K562 (cell line): Measurements from ENCODE around the gene HRG. TPM values are rescaled to one million over a fixed set of nuclear protein-coding genes. Genes with fewer than 3 reads are reported as not detected.

Source experiments
- ATAC-seq: fragments of 200-7000 bp; cut with Tn5 transposase; 3 replicates; pipeline ENCODE4 v1.9.1; 2020; ENCODE audit warnings: moderate library complexity
- BruUV-seq: library from RNA; stranded (reverse); fragments of 400-500 nt; replicated peaks from 2 replicates; lab custom pipeline; 2021; lab: Mats Ljungman, UMichigan
- CTCF ChIA-PET: fragments of 300-600 bp; formaldehyde crosslinking; extraction: SDS; loops from one replicate; lab custom pipeline; 2021; ENCODE audit warnings: low intra/inter-chr PET ratio; lab: Yijun Ruan, JAX
- POLR2A ChIA-PET: fragments of 300-600, 350-650 bp; sonication (Branson Sonifier 250); formaldehyde crosslinking; extraction: SDS; loops from one replicate; lab custom pipeline; 2021; ENCODE audit warnings: antibody characterized with exemption, inconsistent platforms; lab: Yijun Ruan, JAX
- DNase-seq, 4 experiments: peaks; one replicate each; pipeline versions ENCODE4 v3.0.0 to v3.0.0-alpha.2; 2011 to 2018; ENCODE audit warnings: low spot score in 3 of 4, mixed read lengths in 3 of 4; ENCODE audit errors: extremely low read depth in 1 of 4
- FAIRE-seq: peaks from 2 replicates; lab custom pipeline; 2011; peaks lifted over from hg19 to GRCh38; lab: Jason Lieb, UNC
- H2AFZ ChIP-seq: 2 replicates; pipeline ENCODE4 v1.6.0; 2011; ENCODE audit warnings: low read depth, low read length, control low read depth, inconsistent platforms
- H3K27ac ChIP-seq: fragments of 200-600 bp; 3 replicates; pipeline ENCODE4 v1.8.0; 2011; ENCODE audit warnings: low read depth, mild to moderate bottlenecking, control low read depth, inconsistent platforms, low read length, moderate library complexity, mixed read lengths; ENCODE audit errors: extremely low read depth
- H3K27me3 ChIP-seq, 2 experiments: fragments of 300-600 bp in 1 of 2; 2 replicates in 1 of 2; 3 replicates in 1 of 2; pipeline versions ENCODE4 v1.6.0 to v1.8.0; 2011; ENCODE audit warnings: inconsistent platforms in 2 of 2, low read length in 2 of 2, mild to moderate bottlenecking in 1 of 2, mixed read lengths in 1 of 2, moderate library complexity in 1 of 2; ENCODE audit not compliant: control insufficient read depth in 2 of 2, insufficient read depth in 2 of 2
- H3K36me3 ChIP-seq: fragments of 300-600 bp; 3 replicates; pipeline ENCODE4 v1.8.0; 2011; ENCODE audit warnings: mild to moderate bottlenecking, low read length, inconsistent platforms; ENCODE audit not compliant: control insufficient read depth, insufficient read depth
- H3K4me1 ChIP-seq, 2 experiments: fragments of 200-600 bp in 1 of 2; replicated peaks in 1 of 2; 2 replicates in 1 of 2; 3 replicates in 1 of 2; pipeline versions ENCODE4 v1.5.1 to v1.8.0; 2011; ENCODE audit warnings: inconsistent platforms in 2 of 2, low read length in 2 of 2, mild to moderate bottlenecking in 1 of 2, mixed read lengths in 1 of 2, moderate library complexity in 1 of 2; ENCODE audit not compliant: control insufficient read depth in 2 of 2, insufficient read depth in 2 of 2
- H3K4me2 ChIP-seq: 2 replicates; pipeline ENCODE4 v1.6.1; 2011; ENCODE audit warnings: low read length, control low read depth, inconsistent platforms, mixed read lengths; ENCODE audit not compliant: insufficient read depth
- H3K4me3 ChIP-seq: fragments of 200-600 bp; sonication (generic), shearing (Covaris generic); 2 replicates; pipeline ENCODE4 v1.5.1; 2016; ENCODE audit warnings: control low read depth, inconsistent platforms
- H3K79me2 ChIP-seq: fragments of 200-600 bp; 3 replicates; pipeline ENCODE4 v1.8.0; 2011; ENCODE audit warnings: low read length, inconsistent platforms; ENCODE audit not compliant: control insufficient read depth, insufficient read depth
- H3K9ac ChIP-seq, 2 experiments: 2 replicates each; pipeline versions ENCODE4 v1.6.0 to v1.6.1; 2011; ENCODE audit warnings: low read depth in 2 of 2, low read length in 2 of 2, control low read depth in 1 of 2, inconsistent platforms in 1 of 2, mild to moderate bottlenecking in 1 of 2, mixed read lengths in 1 of 2; ENCODE audit not compliant: insufficient read depth in 1 of 2
- H3K9me1 ChIP-seq: one replicate; pipeline ENCODE4 v1.6.0; 2011; ENCODE audit warnings: inconsistent platforms, mild to moderate bottlenecking, low read length, moderate library complexity; ENCODE audit not compliant: control insufficient read depth, insufficient read depth
- H3K9me3 ChIP-seq: replicated peaks from 2 replicates; pipeline ENCODE4 v1.5.1; 2011; ENCODE audit warnings: low read depth, low read length, inconsistent platforms; ENCODE audit not compliant: control insufficient read depth, insufficient read depth
- H4K20me1 ChIP-seq: replicated peaks from 2 replicates; pipeline ENCODE4 v1.6.1; 2011; ENCODE audit warnings: low read length, inconsistent platforms, mixed read lengths; ENCODE audit not compliant: control insufficient read depth, insufficient read depth
- BCL6 ChIP-seq: fragments of 250-450 bp; sonication (Bioruptor Pico); IDR thresholded peaks from 2 replicates; pipeline ENCODE4 v1.4.0; 2020
- ELF2 ChIP-seq: fragments of 250-450 bp; sonication (Bioruptor Pico); IDR thresholded peaks from 2 replicates; pipeline ENCODE4 v1.5.0; 2021; ENCODE audit warnings: mild to moderate bottlenecking
- ETV1 ChIP-seq: fragments of 450-650 bp; conservative IDR thresholded peaks from 2 replicates; pipeline ENCODE4 v1.6.1; 2016; ENCODE audit warnings: missing genetic modification characterization, control low read depth, low read depth, missing compliant biosample characterization
- GATAD2B ChIP-seq: fragments of 450-650 bp; IDR thresholded peaks from 2 replicates; pipeline ENCODE4 v1.6.1; 2017; ENCODE audit warnings: mild to moderate bottlenecking, borderline replicate concordance
- KDM4B ChIP-seq, 2 experiments: fragments of 450-650 bp in 1 of 2; sonication (generic) in 1 of 2; IDR thresholded peaks; 2 replicates each; pipeline ENCODE4 v1.6.1; 2016 to 2017; ENCODE audit warnings: borderline replicate concordance in 2 of 2, antibody characterized with exemption in 1 of 2, low read depth in 1 of 2, mild to moderate bottlenecking in 1 of 2
- LARP7 ChIP-seq: fragments of 450-650 bp; IDR thresholded peaks from 2 replicates; pipeline ENCODE4 v1.6.1; 2016
- MAFK ChIP-seq: IDR thresholded peaks from 2 replicates; pipeline ENCODE4 v1.6.1; 2011; ENCODE audit warnings: low read length, improper control_type of control experiment
- in situ Hi-C: fragments of 300-500 bp; cut with MboI; formaldehyde crosslinking; loops from 4 replicates; pipeline ENCODE4 v1.15.0; 2018; ENCODE audit warnings: inconsistent platforms, mixed read lengths
- intact Hi-C: fragments of 100-400 bp; cut with micrococcal nuclease; formaldehyde crosslinking; loops from 2 replicates; pipeline ENCODE4 v1.14.2; 2022
- polyA plus RNA-seq, 8 experiments: library from polyadenylated mRNA; depleted of rRNA in 4 of 8; stranded (reverse) in 5 of 8; unstranded in 3 of 8; fragments of >200 nt; fragmentation: Nextera tagmentation in 2 of 8; fragmentation: Illumina TruSeq in 1 of 8; extraction: Ambion mirVana in 2 of 8; extraction: Trizol in 1 of 8; gene quantifications; 2 replicates each; pipeline versions ENCODE4 v1.2.1 to v1.2.3, GENCODE V29; 2011 to 2014; ENCODE audit warnings: inconsistent platforms in 1 of 8, missing spikeins in 1 of 8
- total RNA-seq, 7 experiments: library from RNA; depleted of rRNA in 6 of 7; stranded (reverse); fragments of >200 nt in 6 of 7; fragmentation: Illumina TruSeq in 2 of 7; extraction: Trizol in 2 of 7; gene quantifications; 2 replicates each; pipeline versions ENCODE4 v1.2.1 to v1.2.3, GENCODE V29; 2011 to 2021; ENCODE audit warnings: low replicate concordance in 1 of 7
- TF ChIP-seq, protein P1 (sequence below): sonication (generic); IDR thresholded peaks from 2 replicates; pipeline ENCODE4 v1.6.1; 2016
- TF ChIP-seq, protein P2 (sequence below): fragments of 250-450 bp; sonication (Bioruptor Pico); IDR thresholded peaks from 2 replicates; pipeline ENCODE4 v1.8.0; 2022; ENCODE audit warnings: moderate library complexity, mild to moderate bottlenecking, inconsistent platforms
- TF ChIP-seq, protein P3 (sequence below): sonication (generic); formaldehyde crosslinking; IDR thresholded peaks from 2 replicates; pipeline ENCODE4 v1.8.0; 2022; ENCODE audit warnings: mild to moderate bottlenecking, missing genetic modification reagents
- TF ChIP-seq, protein P4 (sequence below): fragments of 250-450 bp; sonication (Bioruptor Pico); IDR thresholded peaks from 2 replicates; pipeline ENCODE4 v1.5.0; 2022; ENCODE audit warnings: mild to moderate bottlenecking
- TF ChIP-seq, protein P5 (sequence below): fragments of 450-650 bp; formaldehyde crosslinking; IDR thresholded peaks from 2 replicates; pipeline ENCODE4 v1.4.0; 2020; ENCODE audit warnings: mild to moderate bottlenecking

HRG gene
- total and polyA plus RNA-seq, 9 of the 15 experiments (the other 6 are each of a cell fraction or from before 2014, with no cell fraction given) = not detected

DNA sequence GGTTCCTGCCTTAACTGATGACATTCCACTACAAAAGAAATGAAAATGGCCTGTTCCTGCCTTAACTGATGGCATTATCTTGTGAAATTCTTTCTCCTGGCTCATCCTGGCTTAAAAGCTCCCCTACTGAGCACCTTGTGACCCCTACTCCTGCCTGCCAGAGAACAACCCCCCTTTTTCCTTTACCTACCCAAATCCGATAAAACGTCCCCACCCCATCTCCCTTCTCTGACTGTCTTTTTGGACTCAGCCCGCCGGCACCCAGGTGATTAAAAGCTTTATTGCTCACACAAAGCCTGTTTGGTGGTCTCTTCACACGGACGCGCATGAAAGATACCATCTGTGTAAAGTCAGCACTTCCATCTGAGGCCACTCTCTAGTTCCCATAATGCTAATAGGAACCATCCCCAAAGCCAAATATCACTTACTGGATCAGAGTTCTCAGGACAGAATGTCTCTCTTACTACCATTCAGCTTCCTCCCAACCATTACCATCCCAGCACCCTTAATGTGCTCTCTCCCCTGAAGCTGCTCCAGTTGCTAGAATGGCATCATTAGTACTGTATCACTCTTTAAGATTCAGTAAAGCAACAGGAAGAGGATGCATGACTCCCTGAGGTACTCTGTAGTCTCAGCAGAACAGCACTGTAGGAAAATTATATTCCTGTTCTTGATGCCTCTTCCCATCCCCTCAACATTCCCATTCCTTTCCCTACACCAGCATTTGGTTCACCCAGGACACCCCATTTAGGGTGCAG is 2.3 kb upstream of the HRG start (continued):
- TF ChIP-seq, protein P1, sequence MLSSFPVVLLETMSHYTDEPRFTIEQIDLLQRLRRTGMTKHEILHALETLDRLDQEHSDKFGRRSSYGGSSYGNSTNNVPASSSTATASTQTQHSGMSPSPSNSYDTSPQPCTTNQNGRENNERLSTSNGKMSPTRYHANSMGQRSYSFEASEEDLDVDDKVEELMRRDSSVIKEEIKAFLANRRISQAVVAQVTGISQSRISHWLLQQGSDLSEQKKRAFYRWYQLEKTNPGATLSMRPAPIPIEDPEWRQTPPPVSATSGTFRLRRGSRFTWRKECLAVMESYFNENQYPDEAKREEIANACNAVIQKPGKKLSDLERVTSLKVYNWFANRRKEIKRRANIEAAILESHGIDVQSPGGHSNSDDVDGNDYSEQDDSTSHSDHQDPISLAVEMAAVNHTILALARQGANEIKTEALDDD = no peak
- TF ChIP-seq KDM4B (IDR thresholded peaks at IDR 0.05; ENCODE audit: borderline replicate concordance in 2 of 2, low read depth in 1 of 2) = no peak
- TF ChIP-seq, protein P2, sequence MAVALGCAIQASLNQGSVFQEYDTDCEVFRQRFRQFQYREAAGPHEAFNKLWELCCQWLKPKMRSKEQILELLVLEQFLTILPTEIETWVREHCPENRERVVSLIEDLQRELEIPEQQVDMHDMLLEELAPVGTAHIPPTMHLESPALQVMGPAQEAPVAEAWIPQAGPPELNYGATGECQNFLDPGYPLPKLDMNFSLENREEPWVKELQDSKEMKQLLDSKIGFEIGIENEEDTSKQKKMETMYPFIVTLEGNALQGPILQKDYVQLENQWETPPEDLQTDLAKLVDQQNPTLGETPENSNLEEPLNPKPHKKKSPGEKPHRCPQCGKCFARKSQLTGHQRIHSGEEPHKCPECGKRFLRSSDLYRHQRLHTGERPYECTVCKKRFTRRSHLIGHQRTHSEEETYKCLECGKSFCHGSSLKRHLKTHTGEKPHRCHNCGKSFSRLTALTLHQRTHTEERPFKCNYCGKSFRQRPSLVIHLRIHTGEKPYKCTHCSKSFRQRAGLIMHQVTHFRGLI = no peak
- TF ChIP-seq, protein P3, sequence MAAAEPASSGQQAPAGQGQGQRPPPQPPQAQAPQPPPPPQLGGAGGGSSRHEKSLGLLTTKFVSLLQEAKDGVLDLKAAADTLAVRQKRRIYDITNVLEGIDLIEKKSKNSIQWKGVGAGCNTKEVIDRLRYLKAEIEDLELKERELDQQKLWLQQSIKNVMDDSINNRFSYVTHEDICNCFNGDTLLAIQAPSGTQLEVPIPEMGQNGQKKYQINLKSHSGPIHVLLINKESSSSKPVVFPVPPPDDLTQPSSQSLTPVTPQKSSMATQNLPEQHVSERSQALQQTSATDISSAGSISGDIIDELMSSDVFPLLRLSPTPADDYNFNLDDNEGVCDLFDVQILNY = no peak
- no peak for TF ChIP-seq LARP7
- TF ChIP-seq ETV1 = no peak

DNA sequence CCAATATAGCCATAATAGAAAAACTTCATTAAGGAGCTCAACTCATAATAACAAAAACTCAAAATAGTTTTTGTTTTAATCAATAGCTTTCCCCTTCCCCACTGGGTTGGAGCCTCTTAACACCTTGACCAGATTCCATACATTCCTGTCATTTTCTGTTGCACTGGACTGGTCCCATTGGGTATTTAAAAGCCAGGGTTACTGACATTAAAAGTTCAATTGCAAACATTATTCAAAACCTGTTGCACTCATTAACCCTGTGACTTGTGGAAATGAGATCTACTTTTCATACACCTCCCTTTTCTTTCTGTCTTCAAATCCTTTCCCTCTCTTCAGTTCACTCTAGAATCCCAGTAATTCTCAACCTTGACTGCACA is 1.7 kb upstream of the HRG start:
- Histone ChIP-seq H4K20me1 (no peaks in the 10 kb centered on the region), H3K27me3 (peaks cover 11 to 33% of the 10 kb centered on the region in 2 experiments; a peak in 4 of 5 replicates), H3K36me3 (no peaks in the 10 kb centered on the region), H3K9me3 (no peaks in the 10 kb centered on the region), H3K79me2 (no peaks in the 10 kb centered on the region), H3K4me1 (no peaks in the 10 kb centered on the region; a peak in 1 of 5 replicates), H3K27ac (no peak overlapping the region), H3K4me3 (no peak overlapping the region), H3K4me2 (no peak overlapping the region), H2AFZ (no peak overlapping the region), H3K9me1 (no peaks in the 10 kb centered on the region), H3K9ac (no peak overlapping the region)
- ChIA-PET CTCF (no interaction called here), POLR2A (interaction anchor here (0.6 kb wide), 1 partner anchor 61 kb away, joined by 3 read pairs; no protein-coding TSS in a partner anchor)
- intact Hi-C loops = no loop called here
- in situ Hi-C loops = no loop called here
- ATAC-seq = no peak
- no TSS peak for BruUV-seq
- DNase-seq = no peak
- no peak for FAIRE-seq
- TF ChIP-seq GATAD2B = no peak
- TF ChIP-seq, protein P4, sequence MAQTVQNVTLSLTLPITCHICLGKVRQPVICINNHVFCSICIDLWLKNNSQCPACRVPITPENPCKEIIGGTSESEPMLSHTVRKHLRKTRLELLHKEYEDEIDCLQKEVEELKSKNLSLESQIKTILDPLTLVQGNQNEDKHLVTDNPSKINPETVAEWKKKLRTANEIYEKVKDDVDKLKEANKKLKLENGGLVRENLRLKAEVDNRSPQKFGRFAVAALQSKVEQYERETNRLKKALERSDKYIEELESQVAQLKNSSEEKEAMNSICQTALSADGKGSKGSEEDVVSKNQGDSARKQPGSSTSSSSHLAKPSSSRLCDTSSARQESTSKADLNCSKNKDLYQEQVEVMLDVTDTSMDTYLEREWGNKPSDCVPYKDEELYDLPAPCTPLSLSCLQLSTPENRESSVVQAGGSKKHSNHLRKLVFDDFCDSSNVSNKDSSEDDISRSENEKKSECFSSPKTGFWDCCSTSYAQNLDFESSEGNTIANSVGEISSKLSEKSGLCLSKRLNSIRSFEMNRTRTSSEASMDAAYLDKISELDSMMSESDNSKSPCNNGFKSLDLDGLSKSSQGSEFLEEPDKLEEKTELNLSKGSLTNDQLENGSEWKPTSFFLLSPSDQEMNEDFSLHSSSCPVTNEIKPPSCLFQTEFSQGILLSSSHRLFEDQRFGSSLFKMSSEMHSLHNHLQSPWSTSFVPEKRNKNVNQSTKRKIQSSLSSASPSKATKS (CRISPR knock-in tag) = no peak
- TF ChIP-seq, protein P5, sequence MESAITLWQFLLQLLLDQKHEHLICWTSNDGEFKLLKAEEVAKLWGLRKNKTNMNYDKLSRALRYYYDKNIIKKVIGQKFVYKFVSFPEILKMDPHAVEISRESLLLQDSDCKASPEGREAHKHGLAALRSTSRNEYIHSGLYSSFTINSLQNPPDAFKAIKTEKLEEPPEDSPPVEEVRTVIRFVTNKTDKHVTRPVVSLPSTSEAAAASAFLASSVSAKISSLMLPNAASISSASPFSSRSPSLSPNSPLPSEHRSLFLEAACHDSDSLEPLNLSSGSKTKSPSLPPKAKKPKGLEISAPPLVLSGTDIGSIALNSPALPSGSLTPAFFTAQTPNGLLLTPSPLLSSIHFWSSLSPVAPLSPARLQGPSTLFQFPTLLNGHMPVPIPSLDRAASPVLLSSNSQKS (CRISPR knock-in tag) = no peak
- no peak for TF ChIP-seq MAFK
- no peak for TF ChIP-seq ELF2 (CRISPR knock-in tag)
- no peak for TF ChIP-seq BCL6 (CRISPR knock-in tag)
